SK-N-SH treated with all-trans-retinoic acid at 6 μM for 48 hours (cell line): Measurements from ENCODE around the gene PRSS56.

Source experiments
- ATAC-seq: fragments of 200-7000 bp; cut with Tn5 transposase; 3 replicates; pipeline ENCODE4 v1.9.1; 2020; ENCODE audit warnings: mild to moderate bottlenecking, moderate library complexity
- ARNTL ChIP-seq: fragments of 450-650 bp; formaldehyde crosslinking; IDR thresholded peaks from 2 replicates; pipeline ENCODE4 v1.5.0; 2020; ENCODE audit warnings: low read depth, mild to moderate bottlenecking, moderate library complexity, borderline replicate concordance
- BACH2 ChIP-seq: fragments of 250-450 bp; sonication (Bioruptor Pico); IDR thresholded peaks from 2 replicates; pipeline ENCODE4 v1.9.0; 2021; ENCODE audit warnings: mild to moderate bottlenecking, borderline replicate concordance
- CREB5 ChIP-seq: fragments of 250-450 bp; sonication (Bioruptor Pico); IDR thresholded peaks from 2 replicates; pipeline ENCODE4 v1.5.1; 2020; ENCODE audit warnings: low read depth, mild to moderate bottlenecking, moderate library complexity
- CSDC2 ChIP-seq: fragments of 250-450 bp; sonication (Bioruptor Pico); IDR thresholded peaks from 2 replicates; pipeline ENCODE4 v1.5.0; 2020; ENCODE audit warnings: mild to moderate bottlenecking, moderate library complexity
- ESRRG ChIP-seq: fragments of 250-450 bp; sonication (Bioruptor Pico); IDR thresholded peaks from 2 replicates; pipeline ENCODE4 v1.6.1; 2021; ENCODE audit warnings: mild to moderate bottlenecking
- GLIS3 ChIP-seq: fragments of 250-450 bp; sonication (Bioruptor Pico); IDR thresholded peaks from 2 replicates; pipeline ENCODE4 v1.5.0; 2020; ENCODE audit warnings: mild to moderate bottlenecking, moderate library complexity
- ISL1 ChIP-seq: fragments of 250-450 bp; sonication (Bioruptor Pico); IDR thresholded peaks from 2 replicates; pipeline ENCODE4 v2.1.2; 2022; ENCODE audit warnings: mild to moderate bottlenecking, moderate library complexity
- OSR1 ChIP-seq: fragments of 250-450 bp; sonication (Bioruptor Pico); IDR thresholded peaks from 2 replicates; pipeline ENCODE4 v1.8.0; 2022; ENCODE audit warnings: moderate library complexity, mild to moderate bottlenecking, inconsistent platforms
- POU6F1 ChIP-seq: fragments of 250-450 bp; sonication (Bioruptor Pico); IDR thresholded peaks from 2 replicates; pipeline ENCODE4 v1.8.0; 2021; ENCODE audit warnings: low read depth, mild to moderate bottlenecking, moderate library complexity, borderline replicate concordance
- RARB ChIP-seq: fragments of 250-450 bp; sonication (Bioruptor Pico); IDR thresholded peaks from 2 replicates; pipeline ENCODE4 v1.8.0; 2021; ENCODE audit warnings: mild to moderate bottlenecking, moderate library complexity
- TCF4 ChIP-seq: fragments of 250-450 bp; sonication (Bioruptor Pico); IDR thresholded peaks from 2 replicates; pipeline ENCODE4 v1.8.0; 2021; ENCODE audit warnings: mild to moderate bottlenecking, moderate library complexity, borderline replicate concordance
- ZC3H10 ChIP-seq: fragments of 250-450 bp; sonication (Bioruptor Pico); IDR thresholded peaks from 2 replicates; pipeline ENCODE4 v1.5.1; 2021; ENCODE audit warnings: mild to moderate bottlenecking, moderate library complexity
- ZFP30 ChIP-seq: fragments of 450-650 bp; formaldehyde crosslinking; IDR thresholded peaks from 2 replicates; pipeline ENCODE4 v1.5.0; 2022; ENCODE audit warnings: mild to moderate bottlenecking, moderate library complexity
- ZNF565 ChIP-seq: fragments of 450-650 bp; formaldehyde crosslinking; conservative IDR thresholded peaks from 2 replicates; pipeline ENCODE4 v1.5.0; 2020; ENCODE audit warnings: low read depth, mild to moderate bottlenecking, moderate library complexity
- ZNF70 ChIP-seq: fragments of 450-650 bp; formaldehyde crosslinking; IDR thresholded peaks from 2 replicates; pipeline ENCODE4 v1.5.0; 2020; ENCODE audit warnings: mild to moderate bottlenecking, moderate library complexity
- ZNF8 ChIP-seq: fragments of 450-650 bp; formaldehyde crosslinking; IDR thresholded peaks from 2 replicates; pipeline ENCODE4 v1.5.0; 2020; ENCODE audit warnings: mild to moderate bottlenecking, moderate library complexity
- TF ChIP-seq, protein P1 (sequence below): fragments of 250-450 bp; sonication (Bioruptor Pico); IDR thresholded peaks from 2 replicates; pipeline ENCODE4 v1.8.0; 2020; ENCODE audit warnings: mild to moderate bottlenecking, moderate library complexity, borderline replicate concordance
- TF ChIP-seq, protein P2 (sequence below): fragments of 250-450 bp; sonication (Bioruptor Pico); IDR thresholded peaks from 2 replicates; pipeline ENCODE4 v1.5.1; 2021; ENCODE audit warnings: mild to moderate bottlenecking, moderate library complexity
- TF ChIP-seq, protein P3 (sequence below): fragments of 250-450 bp; sonication (Bioruptor Pico); IDR thresholded peaks from 2 replicates; pipeline ENCODE4 v1.5.0; 2020; ENCODE audit warnings: mild to moderate bottlenecking, moderate library complexity

Gene PRSS56

DNA sequence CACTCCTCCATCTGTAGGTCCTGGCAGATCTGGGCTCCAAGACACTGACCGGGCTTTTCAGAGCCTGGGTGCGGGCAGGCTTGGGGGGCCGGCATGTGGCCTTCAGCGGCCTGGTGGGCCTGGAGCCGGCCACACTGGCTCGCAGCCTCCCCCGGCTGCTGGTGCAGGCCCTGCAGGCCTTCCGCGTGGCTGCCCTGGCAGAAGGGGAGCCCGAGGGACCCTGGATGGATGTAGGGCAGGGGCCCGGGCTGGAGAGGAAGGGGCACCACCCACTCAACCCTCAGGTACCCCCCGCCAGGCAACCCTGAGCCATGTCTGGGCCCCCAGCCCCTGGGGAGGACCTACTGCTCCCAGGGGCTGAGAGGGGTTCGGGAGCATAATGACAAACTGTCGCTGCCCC, 5.0 kb downstream of the PRSS56 start:
- TF ChIP-seq ZFP30 (CRISPR knock-in tag) (no peak), ARNTL (CRISPR knock-in tag) (no peak)
- TF ChIP-seq, all 23 proteins: peak for 0
- ATAC-seq, result no peak

DNA sequence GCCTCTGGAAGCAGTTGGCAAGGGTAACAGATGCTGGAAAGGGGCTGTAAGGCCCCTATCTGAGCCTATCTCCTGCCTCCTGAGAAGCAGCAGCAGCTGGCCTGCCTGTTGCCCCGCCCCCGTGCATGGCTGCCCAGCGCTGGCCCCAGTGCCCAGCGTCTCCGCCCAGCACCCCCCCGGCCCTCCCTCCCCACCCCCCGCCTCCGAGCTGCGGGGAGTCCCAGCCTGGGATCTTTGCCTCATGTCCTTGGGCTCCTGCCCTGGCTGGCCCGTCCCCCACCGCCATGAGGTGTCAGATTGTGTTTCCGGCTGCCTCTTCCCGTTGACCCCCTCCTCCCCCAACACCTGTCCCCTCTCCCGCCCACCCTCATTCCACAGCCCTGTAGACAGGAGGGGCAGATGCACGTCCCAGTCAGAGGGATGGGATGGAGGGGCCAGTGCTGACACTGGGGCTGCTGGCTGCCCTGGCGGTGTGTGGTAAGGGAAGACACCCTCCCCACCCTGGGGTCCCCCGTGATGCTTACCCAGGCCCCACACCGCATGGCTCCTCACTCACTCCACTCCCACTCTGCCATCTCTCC, 5.7 kb downstream of the PRSS56 start, which contains the start of gene CHRND:
Gene CHRND, plus strand, starts transcription at position 370 of the 581 bp plus-strand sequence. Its CDS starts 56 bp downstream, at position 426.
- ATAC-seq, result no peak
- TF ChIP-seq, protein P1, sequence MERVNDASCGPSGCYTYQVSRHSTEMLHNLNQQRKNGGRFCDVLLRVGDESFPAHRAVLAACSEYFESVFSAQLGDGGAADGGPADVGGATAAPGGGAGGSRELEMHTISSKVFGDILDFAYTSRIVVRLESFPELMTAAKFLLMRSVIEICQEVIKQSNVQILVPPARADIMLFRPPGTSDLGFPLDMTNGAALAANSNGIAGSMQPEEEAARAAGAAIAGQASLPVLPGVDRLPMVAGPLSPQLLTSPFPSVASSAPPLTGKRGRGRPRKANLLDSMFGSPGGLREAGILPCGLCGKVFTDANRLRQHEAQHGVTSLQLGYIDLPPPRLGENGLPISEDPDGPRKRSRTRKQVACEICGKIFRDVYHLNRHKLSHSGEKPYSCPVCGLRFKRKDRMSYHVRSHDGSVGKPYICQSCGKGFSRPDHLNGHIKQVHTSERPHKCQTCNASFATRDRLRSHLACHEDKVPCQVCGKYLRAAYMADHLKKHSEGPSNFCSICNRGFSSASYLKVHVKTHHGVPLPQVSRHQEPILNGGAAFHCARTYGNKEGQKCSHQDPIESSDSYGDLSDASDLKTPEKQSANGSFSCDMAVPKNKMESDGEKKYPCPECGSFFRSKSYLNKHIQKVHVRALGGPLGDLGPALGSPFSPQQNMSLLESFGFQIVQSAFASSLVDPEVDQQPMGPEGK (CRISPR knock-in tag), result no peak
- no peak for TF ChIP-seq RARB (CRISPR knock-in tag)
- no peak for TF ChIP-seq CSDC2 (CRISPR knock-in tag)
- TF ChIP-seq BACH2 (CRISPR knock-in tag), result no peak
- no peak for TF ChIP-seq ZNF565 (CRISPR knock-in tag)
- TF ChIP-seq CREB5 (CRISPR knock-in tag), result no peak
- TF ChIP-seq GLIS3, result no peak
- TF ChIP-seq ZNF70 (CRISPR knock-in tag), result no peak
- TF ChIP-seq OSR1 (CRISPR knock-in tag), result no peak

DNA sequence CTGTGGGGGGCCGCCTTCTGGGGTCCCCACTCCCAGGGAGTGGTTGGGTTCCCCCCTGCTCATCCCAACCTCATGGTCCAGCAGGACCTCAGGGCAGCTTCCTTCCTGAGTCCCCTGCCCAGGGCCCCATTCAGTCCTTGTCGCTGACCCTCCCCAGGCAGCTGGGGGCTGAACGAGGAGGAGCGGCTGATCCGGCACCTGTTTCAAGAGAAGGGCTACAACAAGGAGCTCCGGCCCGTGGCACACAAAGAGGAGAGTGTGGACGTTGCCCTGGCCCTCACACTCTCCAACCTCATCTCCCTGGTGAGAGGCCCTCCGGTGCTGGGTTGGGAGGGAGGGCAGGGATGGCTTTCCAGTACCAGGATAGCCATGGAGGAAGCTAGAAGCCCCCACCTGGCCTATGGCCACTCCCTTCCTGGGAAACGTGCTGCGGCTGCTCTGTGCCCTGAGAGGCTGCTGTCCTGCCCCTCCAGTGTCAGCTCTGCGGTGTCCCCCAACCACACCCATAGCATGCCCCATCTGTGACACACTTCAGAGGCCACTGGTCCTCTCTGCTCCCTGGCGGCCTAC, 6.3 kb downstream of the PRSS56 start:
- TF ChIP-seq ZNF8 (CRISPR knock-in tag), result no peak
- TF ChIP-seq, protein P2, sequence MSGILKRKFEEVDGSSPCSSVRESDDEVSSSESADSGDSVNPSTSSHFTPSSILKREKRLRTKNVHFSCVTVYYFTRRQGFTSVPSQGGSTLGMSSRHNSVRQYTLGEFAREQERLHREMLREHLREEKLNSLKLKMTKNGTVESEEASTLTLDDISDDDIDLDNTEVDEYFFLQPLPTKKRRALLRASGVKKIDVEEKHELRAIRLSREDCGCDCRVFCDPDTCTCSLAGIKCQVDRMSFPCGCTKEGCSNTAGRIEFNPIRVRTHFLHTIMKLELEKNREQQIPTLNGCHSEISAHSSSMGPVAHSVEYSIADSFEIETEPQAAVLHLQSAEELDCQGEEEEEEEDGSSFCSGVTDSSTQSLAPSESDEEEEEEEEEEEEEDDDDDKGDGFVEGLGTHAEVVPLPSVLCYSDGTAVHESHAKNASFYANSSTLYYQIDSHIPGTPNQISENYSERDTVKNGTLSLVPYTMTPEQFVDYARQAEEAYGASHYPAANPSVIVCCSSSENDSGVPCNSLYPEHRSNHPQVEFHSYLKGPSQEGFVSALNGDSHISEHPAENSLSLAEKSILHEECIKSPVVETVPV (CRISPR knock-in tag), result no peak
- no peak for TF ChIP-seq ZNF70 (CRISPR knock-in tag)
- ATAC-seq, result no peak

DNA sequence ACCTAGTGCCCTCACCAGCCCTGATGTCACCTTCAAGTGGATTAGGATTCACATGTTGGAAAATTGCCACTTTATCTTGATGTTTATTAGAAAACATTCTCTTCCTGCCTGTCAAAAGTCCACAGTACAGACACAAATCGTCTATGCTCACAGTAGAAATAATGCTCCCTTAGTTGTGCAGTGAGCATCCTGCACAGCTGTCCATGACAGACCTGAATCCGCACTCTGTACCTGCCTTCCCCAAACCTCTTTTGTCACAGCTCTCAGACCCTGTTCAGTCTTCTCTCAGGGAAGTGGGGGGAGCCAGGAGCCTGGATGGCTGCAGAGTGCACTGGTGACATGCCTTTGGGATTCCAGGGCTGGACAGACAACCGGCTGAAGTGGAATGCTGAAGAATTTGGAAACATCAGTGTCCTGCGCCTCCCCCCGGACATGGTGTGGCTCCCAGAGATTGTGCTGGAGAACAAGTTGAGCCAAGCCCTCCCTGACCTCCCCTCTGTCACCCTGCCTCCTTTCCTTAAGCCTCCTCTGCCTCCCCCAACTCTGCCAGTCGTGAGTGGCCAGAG, 7.8 kb downstream of the PRSS56 start:
- ATAC-seq, result no peak
- TF ChIP-seq POU6F1, result no peak
- TF ChIP-seq, all 23 proteins: peak for 0

DNA sequence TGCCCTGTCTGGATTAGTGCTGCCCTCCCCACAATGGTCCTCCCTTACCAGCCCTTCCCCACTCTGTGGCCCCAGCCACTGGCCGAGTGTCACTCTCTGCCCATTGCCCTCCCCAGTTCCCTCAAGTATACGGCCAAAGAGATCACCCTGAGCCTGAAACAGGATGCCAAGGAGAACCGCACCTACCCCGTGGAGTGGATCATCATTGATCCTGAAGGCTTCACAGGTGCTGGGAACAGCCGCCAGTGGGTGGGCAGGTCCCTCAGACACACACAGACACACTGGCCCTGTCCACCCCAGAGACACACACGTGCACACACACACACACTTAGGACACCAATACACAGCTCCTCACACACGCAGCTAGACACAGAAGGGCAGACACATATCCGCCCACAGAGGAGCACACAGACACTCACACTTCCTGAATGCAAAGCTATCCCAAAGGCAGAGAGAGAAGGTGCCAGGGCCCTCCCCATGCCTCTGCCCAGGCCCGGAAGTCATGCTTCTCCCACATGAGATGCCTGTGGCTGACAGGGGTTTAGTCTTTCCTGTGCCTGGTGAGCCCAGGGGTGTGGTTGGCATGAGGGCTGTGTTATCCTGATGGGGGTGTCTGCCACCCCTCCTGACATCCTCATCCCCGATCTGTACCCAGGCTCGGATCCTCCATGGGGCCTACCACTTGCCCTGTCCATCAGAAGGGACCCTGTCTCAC, 8.7 kb downstream of the PRSS56 start:
- ATAC-seq, result no peak
- TF ChIP-seq, protein P2 (CRISPR knock-in tag), result no peak
- TF ChIP-seq ZNF70 (CRISPR knock-in tag) (no peak), POU6F1 (no peak), BACH2 (CRISPR knock-in tag) (no peak), ZFP30 (CRISPR knock-in tag) (no peak), ZNF565 (CRISPR knock-in tag) (no peak), ZC3H10 (CRISPR knock-in tag) (no peak), ISL1 (CRISPR knock-in tag) (no peak), ESRRG (CRISPR knock-in tag) (no peak), ARNTL (CRISPR knock-in tag) (no peak), ZNF8 (CRISPR knock-in tag) (no peak), TCF4 (CRISPR knock-in tag) (no peak), RARB (CRISPR knock-in tag) (no peak)
- TF ChIP-seq, protein P3, sequence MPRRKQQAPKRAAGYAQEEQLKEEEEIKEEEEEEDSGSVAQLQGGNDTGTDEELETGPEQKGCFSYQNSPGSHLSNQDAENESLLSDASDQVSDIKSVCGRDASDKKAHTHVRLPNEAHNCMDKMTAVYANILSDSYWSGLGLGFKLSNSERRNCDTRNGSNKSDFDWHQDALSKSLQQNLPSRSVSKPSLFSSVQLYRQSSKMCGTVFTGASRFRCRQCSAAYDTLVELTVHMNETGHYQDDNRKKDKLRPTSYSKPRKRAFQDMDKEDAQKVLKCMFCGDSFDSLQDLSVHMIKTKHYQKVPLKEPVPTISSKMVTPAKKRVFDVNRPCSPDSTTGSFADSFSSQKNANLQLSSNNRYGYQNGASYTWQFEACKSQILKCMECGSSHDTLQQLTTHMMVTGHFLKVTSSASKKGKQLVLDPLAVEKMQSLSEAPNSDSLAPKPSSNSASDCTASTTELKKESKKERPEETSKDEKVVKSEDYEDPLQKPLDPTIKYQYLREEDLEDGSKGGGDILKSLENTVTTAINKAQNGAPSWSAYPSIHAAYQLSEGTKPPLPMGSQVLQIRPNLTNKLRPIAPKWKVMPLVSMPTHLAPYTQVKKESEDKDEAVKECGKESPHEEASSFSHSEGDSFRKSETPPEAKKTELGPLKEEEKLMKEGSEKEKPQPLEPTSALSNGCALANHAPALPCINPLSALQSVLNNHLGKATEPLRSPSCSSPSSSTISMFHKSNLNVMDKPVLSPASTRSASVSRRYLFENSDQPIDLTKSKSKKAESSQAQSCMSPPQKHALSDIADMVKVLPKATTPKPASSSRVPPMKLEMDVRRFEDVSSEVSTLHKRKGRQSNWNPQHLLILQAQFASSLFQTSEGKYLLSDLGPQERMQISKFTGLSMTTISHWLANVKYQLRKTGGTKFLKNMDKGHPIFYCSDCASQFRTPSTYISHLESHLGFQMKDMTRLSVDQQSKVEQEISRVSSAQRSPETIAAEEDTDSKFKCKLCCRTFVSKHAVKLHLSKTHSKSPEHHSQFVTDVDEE (CRISPR knock-in tag), result no peak
